A673 (cell line): ENCODE results near the gene ARSH.

Source experiments
- CTCF ChIP-seq: fragments of 300-800, 200-600 bp; sonication (generic); conservative IDR thresholded peaks from 2 replicates; pipeline ENCODE4 v1.5.1; 2017; ENCODE audit warnings: low read depth, mild to moderate bottlenecking, antibody characterized with exemption, low read length, moderate library complexity, mixed read lengths
- EZH2 ChIP-seq: fragments of 200-600 bp; sonication (generic); IDR thresholded peaks from 2 replicates; pipeline ENCODE4 v1.6.1; 2017; ENCODE audit warnings: borderline replicate concordance, low read depth, mild to moderate bottlenecking, mixed read lengths, antibody characterized with exemption, low read length; ENCODE audit not compliant: poor library complexity, severe bottlenecking

- TF ChIP-seq CTCF (no peak), EZH2 (no peak)
Measured at GRCh38 chrX:3052860-3053259, 46.5 kb downstream of the ARSH start.
